ENCODE measurements around the gene VIPR2.

GRCh38 chr7:159156436-159157245 is 12.0 kb upstream of the VIPR2 start:
- no peak for TF ChIP-seq EZH2 (optimal IDR thresholded peaks at IDR 0.05; ENCODE audit: low read depth, low read length)
- TF ChIP-seq, protein P1, sequence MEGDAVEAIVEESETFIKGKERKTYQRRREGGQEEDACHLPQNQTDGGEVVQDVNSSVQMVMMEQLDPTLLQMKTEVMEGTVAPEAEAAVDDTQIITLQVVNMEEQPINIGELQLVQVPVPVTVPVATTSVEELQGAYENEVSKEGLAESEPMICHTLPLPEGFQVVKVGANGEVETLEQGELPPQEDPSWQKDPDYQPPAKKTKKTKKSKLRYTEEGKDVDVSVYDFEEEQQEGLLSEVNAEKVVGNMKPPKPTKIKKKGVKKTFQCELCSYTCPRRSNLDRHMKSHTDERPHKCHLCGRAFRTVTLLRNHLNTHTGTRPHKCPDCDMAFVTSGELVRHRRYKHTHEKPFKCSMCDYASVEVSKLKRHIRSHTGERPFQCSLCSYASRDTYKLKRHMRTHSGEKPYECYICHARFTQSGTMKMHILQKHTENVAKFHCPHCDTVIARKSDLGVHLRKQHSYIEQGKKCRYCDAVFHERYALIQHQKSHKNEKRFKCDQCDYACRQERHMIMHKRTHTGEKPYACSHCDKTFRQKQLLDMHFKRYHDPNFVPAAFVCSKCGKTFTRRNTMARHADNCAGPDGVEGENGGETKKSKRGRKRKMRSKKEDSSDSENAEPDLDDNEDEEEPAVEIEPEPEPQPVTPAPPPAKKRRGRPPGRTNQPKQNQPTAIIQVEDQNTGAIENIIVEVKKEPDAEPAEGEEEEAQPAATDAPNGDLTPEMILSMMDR (IDR thresholded peaks at IDR 0.05; ENCODE audit: low read length) = no peak
- TF ChIP-seq EZH2phosphoT487 (IDR thresholded peaks at IDR 0.05; ENCODE audit: low read length) = no peak

Measured in MM.1S (cell line).